CD14-positive monocyte (primary cell): ENCODE measurements around the gene STARD8. TPM values are rescaled to one million over a fixed set of nuclear protein-coding genes. Genes with fewer than 3 reads are reported as not detected.

Source experiments
- DNase-seq, 3 donors: peaks; one replicate each; pipeline ENCODE4 v3.0.0-alpha.2; 2011 to 2022
- H2AFZ ChIP-seq: 2 replicates; pipeline ENCODE4 v1.6.0; 2012; ENCODE audit warnings: mild to moderate bottlenecking, low read depth, low read length, inconsistent platforms; ENCODE audit not compliant: insufficient read depth, poor library complexity, severe bottlenecking
- H3K27ac ChIP-seq, 2 donors: 1 replicate in 1 of 2; 2 replicates in 1 of 2; pipeline ENCODE4 v1.5.1; 2012 to 2013; ENCODE audit warnings: low read length in 2 of 2, control low read depth in 1 of 2, inconsistent platforms in 1 of 2, low read depth in 1 of 2, mild to moderate bottlenecking in 1 of 2
- H3K27me3 ChIP-seq, 2 donors: one replicate each; pipeline versions ENCODE4 v1.6.0 to v1.6.1; 2011 to 2013; ENCODE audit warnings: low read length in 2 of 2; ENCODE audit not compliant: control insufficient read depth in 2 of 2, insufficient read depth in 2 of 2
- H3K36me3 ChIP-seq, 2 donors: replicated peaks in 1 of 2; 1 replicate in 1 of 2; 2 replicates in 1 of 2; pipeline versions ENCODE4 v1.5.1 to v1.6.1; 2012 to 2013; ENCODE audit warnings: low read length in 2 of 2, control low read depth in 1 of 2, inconsistent platforms in 1 of 2, mild to moderate bottlenecking in 1 of 2; ENCODE audit not compliant: insufficient read depth in 2 of 2, control insufficient read depth in 1 of 2
- H3K4me1 ChIP-seq, 2 donors: 1 replicate in 1 of 2; 2 replicates in 1 of 2; pipeline versions ENCODE4 v1.5.1 to v1.6.1; 2012 to 2013; ENCODE audit warnings: low read length in 2 of 2, control low read depth in 1 of 2, inconsistent platforms in 1 of 2, mild to moderate bottlenecking in 1 of 2, moderate library complexity in 1 of 2; ENCODE audit not compliant: insufficient read depth in 2 of 2, control insufficient read depth in 1 of 2
- H3K4me2 ChIP-seq: replicated peaks from 2 replicates; pipeline ENCODE3; 2012; ENCODE audit warnings: low read length, moderate library complexity, mild to moderate bottlenecking; ENCODE audit not compliant: poor library complexity, severe bottlenecking; ENCODE audit errors: extremely low read depth
- H3K4me3 ChIP-seq, 3 experiments: fragments of 200-600 bp in 1 of 3; sonication (generic) in 1 of 3; replicated peaks in 1 of 3; 1 replicate in 2 of 3; 2 replicates in 1 of 3; pipeline ENCODE4 v1.5.1; 2011 to 2013; ENCODE audit warnings: low read length in 3 of 3, mild to moderate bottlenecking in 3 of 3, control low read depth in 2 of 3, low read depth in 2 of 3, inconsistent platforms in 1 of 3, moderate library complexity in 1 of 3
- H3K79me2 ChIP-seq: 2 replicates; pipeline ENCODE4 v1.6.0; 2012; ENCODE audit warnings: mild to moderate bottlenecking, control low read depth, inconsistent platforms, low read length, moderate library complexity; ENCODE audit not compliant: insufficient read depth
- H3K9ac ChIP-seq: 2 replicates; pipeline ENCODE4 v1.6.0; 2017; ENCODE audit warnings: low read length, mild to moderate bottlenecking; ENCODE audit not compliant: insufficient read depth, poor library complexity, severe bottlenecking
- H3K9me3 ChIP-seq, 2 donors: replicated peaks in 1 of 2; 1 replicate in 1 of 2; 2 replicates in 1 of 2; pipeline versions ENCODE4 v1.5.1 to v1.6.1; 2012 to 2013; ENCODE audit warnings: low read length in 2 of 2, control low read depth in 1 of 2; ENCODE audit not compliant: control insufficient read depth in 1 of 2, insufficient read depth in 1 of 2
- H4K20me1 ChIP-seq: 2 replicates; pipeline ENCODE4 v1.6.0; 2012; ENCODE audit warnings: mild to moderate bottlenecking, low read length, control low read depth, moderate library complexity; ENCODE audit not compliant: insufficient read depth
- H3K27ac Mint-ChIP-seq, 7 donors: one replicate each; pipeline ENCODE4 v1.8.0; 2020; ENCODE audit warnings: mild to moderate bottlenecking in 7 of 7, mixed read lengths in 7 of 7, moderate library complexity in 6 of 7, inconsistent platforms in 2 of 7
- H3K27me3 Mint-ChIP-seq, 3 donors: one replicate each; pipeline ENCODE4 v1.8.0; 2021 to 2022; ENCODE audit warnings: low read depth in 3 of 3, mild to moderate bottlenecking in 3 of 3, mixed read lengths in 3 of 3, moderate library complexity in 3 of 3, inconsistent platforms in 1 of 3
- H3K36me3 Mint-ChIP-seq, 2 donors: one replicate each; pipeline ENCODE4 v1.8.0; 2020; ENCODE audit warnings: mixed read lengths in 2 of 2, inconsistent platforms in 1 of 2, mild to moderate bottlenecking in 1 of 2
- H3K4me1 Mint-ChIP-seq: one replicate; pipeline ENCODE4 v1.8.0; 2020; ENCODE audit warnings: mild to moderate bottlenecking, mixed read lengths
- H3K4me3 Mint-ChIP-seq, 2 donors: one replicate each; pipeline ENCODE4 v1.8.0; 2020; ENCODE audit warnings: mild to moderate bottlenecking in 2 of 2, mixed read lengths in 2 of 2, moderate library complexity in 1 of 2
- H3K9me3 Mint-ChIP-seq, 7 donors: one replicate each; pipeline ENCODE4 v1.8.0; 2020 to 2022; ENCODE audit warnings: mixed read lengths in 7 of 7, mild to moderate bottlenecking in 6 of 7, moderate library complexity in 6 of 7, inconsistent platforms in 2 of 7
- WGBS: methylation state at CpG from one replicate; pipeline ENCODE4 v1.1.5; 2013; ENCODE audit warnings: missing lambda C conversion rate; ENCODE audit not compliant: insufficient coverage; 5-methylcytosine and 5-hydroxymethylcytosine counted together
- intact Hi-C, 2 donors: fragments of 100-400 bp; cut with micrococcal nuclease; formaldehyde crosslinking; loops; one replicate each; pipeline versions ENCODE4 v1.15.0 to v1.15.1; 2023
- polyA plus RNA-seq, 3 donors: library from polyadenylated mRNA; depleted of rRNA in 1 of 3; unstranded in 2 of 3; stranded (reverse) in 1 of 3; fragments of 300-500 nt in 2 of 3; fragments of >200 nt in 1 of 3; fragmentation: Illumina TruSeq in 2 of 3; gene quantifications; 1 replicate in 2 of 3; 2 replicates in 1 of 3; pipeline ENCODE4 v1.2.3, GENCODE V29; 2012 to 2021
- TF ChIP-seq, protein P1 (sequence below): fragments of 200-600 bp; IDR thresholded peaks from one replicate; pipeline ENCODE4 v1.8.0; 2022; ENCODE audit warnings: antibody characterized with exemption, mild to moderate bottlenecking

The STARD8 gene
- polyA plus RNA-seq, 3 donors = 1.2 to 4.1 (median 1.7) TPM

DNA sequence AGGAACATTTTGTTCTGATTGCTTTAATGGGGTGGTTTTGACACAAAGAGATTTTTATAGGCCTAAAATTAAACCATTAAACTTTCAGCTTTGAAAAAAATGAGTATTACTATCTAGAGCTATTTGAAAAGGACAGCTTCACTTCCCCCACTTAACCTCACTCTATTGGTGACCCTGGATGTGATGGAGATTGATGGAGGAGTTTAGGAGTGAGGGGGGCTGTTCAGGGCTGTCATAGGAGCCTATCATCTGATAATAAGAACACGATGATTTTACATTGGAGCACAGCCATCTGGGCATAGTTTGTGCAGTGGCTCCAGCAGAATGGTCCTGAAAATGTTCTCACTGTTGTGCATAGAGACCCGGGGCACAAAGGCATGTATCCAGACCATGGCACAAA, 110.3 kb downstream of the STARD8 start:
- WGBS = 100% methylated on average over 1 of the region's 2 CpGs

DNA sequence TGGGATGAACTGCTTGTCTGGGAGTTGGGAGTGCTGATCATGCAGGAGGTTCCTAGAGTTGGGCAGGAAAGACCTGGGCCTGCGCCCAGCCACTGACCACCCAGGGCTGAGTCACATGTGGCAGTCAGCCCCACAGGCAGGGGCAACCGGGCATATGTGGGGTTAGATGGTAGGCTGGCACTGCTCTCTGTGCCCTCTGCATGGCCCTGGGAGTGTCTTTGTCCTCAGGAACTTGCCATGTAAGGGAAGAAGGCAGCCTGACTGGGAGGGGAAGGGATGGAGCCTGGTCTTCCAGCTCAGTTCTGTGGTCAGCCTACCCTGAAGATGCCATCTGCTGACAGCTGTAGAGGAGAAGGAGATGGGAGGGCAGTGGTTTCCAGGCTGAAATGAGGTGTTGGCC, 111.2 kb downstream of the STARD8 start:
- Histone ChIP-seq H3K9me3 (no peaks in the 10 kb centered on the region), H3K4me2 (no peak overlapping the region), H3K4me3 (no peak overlapping the region), H3K4me1 (no peaks in the 10 kb centered on the region), H3K36me3 (no peaks in the 10 kb centered on the region), H2AFZ (no peak overlapping the region), H3K9ac (no peak overlapping the region), H3K27me3 (no peaks in the 10 kb centered on the region), H3K27ac (no peak overlapping the region), H4K20me1 (no peaks in the 10 kb centered on the region), H3K79me2 (no peaks in the 10 kb centered on the region)
- intact Hi-C loops = no loop called here
- WGBS = 95% methylated on average over 2 of the region's 2 CpGs
- Mint-ChIP-seq H3K27ac (no peak overlapping the region), H3K9me3 (peaks cover 0 to 5% (median 0%) of the 10 kb centered on the region in 7 donors), H3K4me1 (no peaks in the 10 kb centered on the region), H3K4me3 (no peak overlapping the region), H3K27me3 (peaks cover 3 to 9% (median 4%) of the 10 kb centered on the region in 3 donors), H3K36me3 (no peaks in the 10 kb centered on the region)
- no peak for DNase-seq
- TF ChIP-seq, protein P1, sequence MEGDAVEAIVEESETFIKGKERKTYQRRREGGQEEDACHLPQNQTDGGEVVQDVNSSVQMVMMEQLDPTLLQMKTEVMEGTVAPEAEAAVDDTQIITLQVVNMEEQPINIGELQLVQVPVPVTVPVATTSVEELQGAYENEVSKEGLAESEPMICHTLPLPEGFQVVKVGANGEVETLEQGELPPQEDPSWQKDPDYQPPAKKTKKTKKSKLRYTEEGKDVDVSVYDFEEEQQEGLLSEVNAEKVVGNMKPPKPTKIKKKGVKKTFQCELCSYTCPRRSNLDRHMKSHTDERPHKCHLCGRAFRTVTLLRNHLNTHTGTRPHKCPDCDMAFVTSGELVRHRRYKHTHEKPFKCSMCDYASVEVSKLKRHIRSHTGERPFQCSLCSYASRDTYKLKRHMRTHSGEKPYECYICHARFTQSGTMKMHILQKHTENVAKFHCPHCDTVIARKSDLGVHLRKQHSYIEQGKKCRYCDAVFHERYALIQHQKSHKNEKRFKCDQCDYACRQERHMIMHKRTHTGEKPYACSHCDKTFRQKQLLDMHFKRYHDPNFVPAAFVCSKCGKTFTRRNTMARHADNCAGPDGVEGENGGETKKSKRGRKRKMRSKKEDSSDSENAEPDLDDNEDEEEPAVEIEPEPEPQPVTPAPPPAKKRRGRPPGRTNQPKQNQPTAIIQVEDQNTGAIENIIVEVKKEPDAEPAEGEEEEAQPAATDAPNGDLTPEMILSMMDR = no peak

More for the DNA sequence above, 110.3 kb downstream of the STARD8 start:
- H3K9me3 Mint-ChIP-seq = peaks cover 0 to 7% (median 0%) of the 10 kb centered on the region in 7 donors
- H3K36me3 Mint-ChIP-seq = no peaks in the 10 kb centered on the region
- Histone ChIP-seq H3K4me1 (no peaks in the 10 kb centered on the region), H3K9ac (no peak overlapping the region), H3K4me2 (no peak overlapping the region), H3K27me3 (no peaks in the 10 kb centered on the region), H3K36me3 (no peaks in the 10 kb centered on the region), H3K27ac (no peak overlapping the region), H3K4me3 (no peak overlapping the region), H2AFZ (no peak overlapping the region), H4K20me1 (no peaks in the 10 kb centered on the region), H3K79me2 (no peaks in the 10 kb centered on the region), H3K9me3 (no peaks in the 10 kb centered on the region)
- H3K27ac Mint-ChIP-seq = no peak overlapping the region
- H3K4me3 Mint-ChIP-seq = no peak overlapping the region
- peaks cover 3 to 9% (median 4%) of the 10 kb centered on the region in 3 donors for H3K27me3 Mint-ChIP-seq
- no peak for DNase-seq
- intact Hi-C loops = no loop called here
- H3K4me1 Mint-ChIP-seq = no peaks in the 10 kb centered on the region
- TF ChIP-seq, protein P1 = no peak
